Stomach smooth muscle (tissue), 2 donors: ENCODE data around the gene SERPINB1.
A peak's percentile ranks its signal among the peaks of the same experiment; 100 is the strongest.

Experiments used
- H3K27ac ChIP-seq: one replicate; pipeline ENCODE4 v1.7.0; 2013; ENCODE audit warnings: mild to moderate bottlenecking, low read length, inconsistent platforms
- H3K27me3 ChIP-seq, 2 donors: one replicate each; pipeline ENCODE4 v1.7.0; 2013; ENCODE audit warnings: low read length in 2 of 2; ENCODE audit not compliant: insufficient read depth in 2 of 2, control insufficient read depth in 1 of 2
- H3K36me3 ChIP-seq, 2 donors: one replicate each; pipeline ENCODE4 v1.7.0; 2013; ENCODE audit warnings: low read length in 2 of 2; ENCODE audit not compliant: control insufficient read depth in 2 of 2, insufficient read depth in 2 of 2
- H3K4me1 ChIP-seq: one replicate; pipeline ENCODE4 v1.7.0; 2013; ENCODE audit warnings: low read length; ENCODE audit not compliant: control insufficient read depth, insufficient read depth
- H3K4me3 ChIP-seq, 2 donors: one replicate each; pipeline ENCODE4 v1.7.0; 2013; ENCODE audit warnings: low read length in 2 of 2
- H3K9ac ChIP-seq, 2 donors: one replicate each; pipeline ENCODE4 v1.7.0; 2013; ENCODE audit warnings: low read length in 2 of 2, mild to moderate bottlenecking in 1 of 2
- H3K9me3 ChIP-seq, 2 donors: one replicate each; pipeline ENCODE4 v1.7.0; 2013; ENCODE audit warnings: low read length in 2 of 2; ENCODE audit not compliant: control insufficient read depth in 2 of 2
- donor health status: healthy.
- donor health status: Pancreatic carcinoma.

SERPINB1 gene

GRCh38 chr6:2845880-2846208, 4.2 kb upstream of the SERPINB1 start:
- H3K4me3 ChIP-seq, result peak overlapping the region in 1 of 2 donors; percentile 36
- no peak overlapping the region for H3K27ac ChIP-seq
- H3K4me1 ChIP-seq, result peaks cover 18% of the 10 kb centered on the region
- H3K27me3 ChIP-seq, result no peaks in the 10 kb centered on the region
- no peaks in the 10 kb centered on the region for H3K9me3 ChIP-seq
- H3K36me3 ChIP-seq, result no peaks in the 10 kb centered on the region
- no peak overlapping the region for H3K9ac ChIP-seq

DNA sequence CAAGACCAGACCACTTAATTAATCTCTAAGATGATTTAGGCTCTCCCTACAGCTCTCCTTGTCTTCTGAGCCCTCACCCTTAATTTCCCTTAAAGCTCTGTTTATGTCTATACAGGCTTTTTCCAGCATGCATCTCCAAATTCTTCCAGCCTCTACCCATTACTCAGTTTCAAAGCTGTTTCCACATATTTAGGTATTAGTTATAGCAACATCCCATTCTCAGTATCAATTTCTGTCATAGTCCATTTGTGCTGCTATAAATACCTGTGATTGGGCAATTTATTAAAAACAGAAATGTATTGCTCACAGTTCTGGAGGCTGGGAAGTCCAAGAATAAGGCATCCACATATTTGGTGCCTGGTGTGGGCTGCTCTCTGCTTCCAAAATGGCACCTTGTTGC, 2.3 kb upstream of the SERPINB1 start:
- no peak overlapping the region for H3K9ac ChIP-seq
- no peak overlapping the region for H3K4me3 ChIP-seq
- H3K27ac ChIP-seq, result no peak overlapping the region
- no peaks in the 10 kb centered on the region for H3K9me3 ChIP-seq
- no peaks in the 10 kb centered on the region for H3K27me3 ChIP-seq
- peaks cover 3 to 4% of the 10 kb centered on the region in 2 donors for H3K36me3 ChIP-seq
- H3K4me1 ChIP-seq, result peaks cover 33% of the 10 kb centered on the region

GRCh38 chr6:2843138-2843740, 1.6 kb upstream of the SERPINB1 start:
- Histone ChIP-seq H3K27me3 (no peaks in the 10 kb centered on the region), H3K36me3 (peaks cover 4 to 6% of the 10 kb centered on the region in 2 donors), H3K9ac (no peak overlapping the region), H3K9me3 (no peaks in the 10 kb centered on the region), H3K4me3 (no peak overlapping the region), H3K4me1 (peaks cover 33% of the 10 kb centered on the region), H3K27ac (no peak overlapping the region)

GRCh38 chr6:2842139-2842552, 483 bp upstream of the SERPINB1 start:
- Histone ChIP-seq H3K4me3 (peak overlapping the region; percentile 67 to 79), H3K27me3 (no peaks in the 10 kb centered on the region), H3K9ac (peak overlapping the region; percentile 61 to 62), H3K9me3 (no peaks in the 10 kb centered on the region), H3K36me3 (peaks cover 8 to 14% of the 10 kb centered on the region in 2 donors), H3K27ac (peak overlapping the region; percentile 88), H3K4me1 (peaks cover 33% of the 10 kb centered on the region)

GRCh38 chr6:2840749-2841061, 958 bp downstream of the SERPINB1 start:
- Histone ChIP-seq H3K4me1 (peaks cover 30% of the 10 kb centered on the region), H3K4me3 (peak overlapping the region; percentile 67 to 79), H3K9ac (peak overlapping the region; percentile 61 to 73), H3K27ac (peak overlapping the region; percentile 88), H3K9me3 (no peaks in the 10 kb centered on the region), H3K36me3 (peaks cover 13 to 21% of the 10 kb centered on the region in 2 donors), H3K27me3 (no peaks in the 10 kb centered on the region)

GRCh38 chr6:2839982-2840748, 1.5 kb downstream of the SERPINB1 start:
- H3K4me3 ChIP-seq, result peak overlapping the region; percentile 67 to 79
- H3K27me3 ChIP-seq, result no peaks in the 10 kb centered on the region
- H3K36me3 ChIP-seq, result peaks cover 17 to 27% of the 10 kb centered on the region in 2 donors
- peaks cover 30% of the 10 kb centered on the region for H3K4me1 ChIP-seq
- H3K9ac ChIP-seq, result peak overlapping the region; percentile 61 to 73
- H3K9me3 ChIP-seq, result no peaks in the 10 kb centered on the region
- peak overlapping the region; percentile 88 for H3K27ac ChIP-seq

GRCh38 chr6:2839195-2839981, 2.3 kb downstream of the SERPINB1 start:
- no peaks in the 10 kb centered on the region for H3K27me3 ChIP-seq
- peaks cover 22 to 35% of the 10 kb centered on the region in 2 donors for H3K36me3 ChIP-seq
- H3K9ac ChIP-seq, result no peak overlapping the region
- H3K4me3 ChIP-seq, result peak overlapping the region; percentile 67 to 79
- no peak overlapping the region for H3K27ac ChIP-seq
- no peaks in the 10 kb centered on the region for H3K9me3 ChIP-seq
- peaks cover 30% of the 10 kb centered on the region for H3K4me1 ChIP-seq

DNA sequence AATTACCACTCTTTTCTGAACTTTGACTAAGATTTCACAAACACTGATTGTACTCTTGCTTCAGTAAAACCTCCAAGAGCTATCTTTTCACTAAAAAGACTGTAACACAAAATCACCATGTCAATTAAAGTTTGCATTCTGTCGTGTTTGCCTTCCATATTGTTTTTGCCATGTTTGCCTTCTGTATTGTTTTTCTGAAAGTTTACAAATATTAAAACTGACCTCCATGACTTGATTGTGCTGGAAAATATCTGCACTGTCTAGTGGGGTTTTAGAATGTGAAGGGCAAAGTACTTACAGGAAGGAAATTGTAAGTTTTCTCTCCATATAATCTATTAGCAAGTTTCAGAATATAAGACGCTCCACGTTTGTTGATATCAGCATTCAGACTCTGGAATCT, 3.4 kb downstream of the SERPINB1 start:
- peaks cover 25 to 44% of the 10 kb centered on the region in 2 donors for H3K36me3 ChIP-seq
- peaks cover 30% of the 10 kb centered on the region for H3K4me1 ChIP-seq
- no peak overlapping the region for H3K27ac ChIP-seq
- no peaks in the 10 kb centered on the region for H3K27me3 ChIP-seq
- no peak overlapping the region for H3K4me3 ChIP-seq
- H3K9ac ChIP-seq, result no peak overlapping the region
- no peaks in the 10 kb centered on the region for H3K9me3 ChIP-seq

DNA sequence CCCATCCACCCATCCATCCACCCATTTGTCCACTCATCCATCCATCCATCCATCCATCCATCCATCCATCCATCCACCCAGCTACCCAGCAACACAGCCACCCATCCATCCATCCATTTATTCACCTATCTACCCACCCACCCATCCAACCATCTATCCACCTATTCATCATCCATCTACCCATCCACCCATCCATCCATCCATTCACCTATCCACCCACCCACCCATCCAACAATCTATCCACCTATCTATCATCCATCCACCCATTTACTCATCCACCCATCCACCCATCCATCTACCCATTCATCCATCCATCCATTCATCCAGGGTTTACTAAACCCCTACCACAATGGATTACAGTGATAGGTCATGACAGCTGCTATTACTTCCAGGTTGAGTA, 7.4 kb downstream of the SERPINB1 start:
- no peaks in the 10 kb centered on the region for H3K4me1 ChIP-seq
- H3K9me3 ChIP-seq, result no peaks in the 10 kb centered on the region
- H3K36me3 ChIP-seq, result peaks cover 21 to 49% of the 10 kb centered on the region in 2 donors
- H3K27ac ChIP-seq, result no peak overlapping the region
- H3K27me3 ChIP-seq, result no peaks in the 10 kb centered on the region
- no peak overlapping the region for H3K4me3 ChIP-seq
- no peak overlapping the region for H3K9ac ChIP-seq

DNA sequence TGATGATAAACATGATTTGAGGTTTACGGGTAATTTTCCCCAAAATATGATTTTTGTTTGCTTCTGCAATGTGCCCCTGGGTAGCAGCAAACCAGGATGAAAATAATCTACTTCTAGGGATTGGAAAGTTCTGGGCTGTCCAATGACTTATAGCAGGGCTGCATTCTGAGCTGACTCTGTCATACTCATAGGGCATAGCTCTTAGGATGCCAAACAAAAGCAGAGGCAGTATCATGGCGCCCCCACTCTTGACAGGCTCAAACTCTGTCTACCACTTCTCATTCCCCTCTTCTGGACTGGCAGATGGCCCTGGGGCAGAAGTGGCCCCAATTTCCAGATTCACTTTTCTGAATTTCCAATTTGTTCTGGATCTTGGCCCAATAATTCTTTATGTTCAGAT, 10.3 kb downstream of the SERPINB1 start:
- H3K9ac ChIP-seq, result no peak overlapping the region
- H3K27me3 ChIP-seq, result no peaks in the 10 kb centered on the region
- H3K4me1 ChIP-seq, result no peaks in the 10 kb centered on the region
- H3K9me3 ChIP-seq, result no peaks in the 10 kb centered on the region
- H3K27ac ChIP-seq, result no peak overlapping the region
- H3K36me3 ChIP-seq, result peaks cover 15 to 35% of the 10 kb centered on the region in 2 donors
- no peak overlapping the region for H3K4me3 ChIP-seq
